GM23248 (cell line): ENCODE data around the gene EHBP1L1. TPM values are rescaled to one million over a fixed set of nuclear protein-coding genes. Genes with fewer than 3 reads are reported as not detected.

Source experiments
- DNase-seq: peaks from one replicate; pipeline ENCODE4 v3.0.0-alpha.2; 2015
- H2AFZ ChIP-seq: fragments of 200-600 bp; sonication (generic); 2 replicates; pipeline ENCODE4 v1.6.1; 2016; ENCODE audit warnings: antibody characterized with exemption
- H3F3A ChIP-seq: fragments of 200-600 bp; sonication (generic); 2 replicates; pipeline ENCODE4 v1.6.1; 2016; ENCODE audit warnings: mild to moderate bottlenecking, antibody characterized with exemption, mixed run types; ENCODE audit not compliant: insufficient read depth
- H3K27ac ChIP-seq: fragments of 200-600 bp; sonication (generic); 2 replicates; pipeline ENCODE4 v1.5.1; 2016; ENCODE audit warnings: mild to moderate bottlenecking
- H3K27me3 ChIP-seq: fragments of 200-600 bp; sonication (generic); replicated peaks from 2 replicates; pipeline ENCODE4 v1.6.1; 2016; ENCODE audit warnings: mild to moderate bottlenecking; ENCODE audit not compliant: insufficient read depth
- H3K36me3 ChIP-seq: fragments of 200-600 bp; sonication (generic); 2 replicates; pipeline ENCODE4 v1.6.1; 2016; ENCODE audit warnings: low read depth, mild to moderate bottlenecking
- H3K4me1 ChIP-seq: fragments of 200-600 bp; sonication (generic); 2 replicates; pipeline ENCODE4 v1.6.1; 2016; ENCODE audit warnings: mild to moderate bottlenecking; ENCODE audit not compliant: insufficient read depth
- H3K4me2 ChIP-seq: fragments of 200-600 bp; sonication (generic); one replicate; pipeline ENCODE4 v1.6.1; 2016; ENCODE audit warnings: mild to moderate bottlenecking; ENCODE audit not compliant: unreplicated experiment
- H3K4me3 ChIP-seq: fragments of 200-600 bp; sonication (generic); 2 replicates; pipeline ENCODE4 v1.5.1; 2016; ENCODE audit warnings: mild to moderate bottlenecking
- H3K79me2 ChIP-seq: fragments of 200-600 bp; sonication (generic); 2 replicates; pipeline ENCODE4 v1.6.1; 2016; ENCODE audit warnings: mild to moderate bottlenecking; ENCODE audit not compliant: insufficient read depth
- H3K9ac ChIP-seq: fragments of 200-600 bp; sonication (generic); 2 replicates; pipeline ENCODE4 v1.6.1; 2016; ENCODE audit warnings: mild to moderate bottlenecking
- H3K9me2 ChIP-seq: fragments of 200-600 bp; sonication (generic); 2 replicates; pipeline ENCODE4 v1.6.1; 2016; ENCODE audit warnings: mixed run types, mild to moderate bottlenecking, moderate library complexity; ENCODE audit not compliant: insufficient read depth
- H3K9me3 ChIP-seq: fragments of 200-600 bp; sonication (generic); one replicate; pipeline ENCODE4 v1.6.1; 2017; ENCODE audit warnings: low read depth
- H4K20me1 ChIP-seq: fragments of 200-600 bp; sonication (generic); 2 replicates; pipeline ENCODE4 v1.6.0; 2016; ENCODE audit not compliant: insufficient read depth
- EZH2 ChIP-seq: fragments of 200-600 bp; sonication (generic); IDR thresholded peaks from 2 replicates; pipeline ENCODE4 v1.6.1; 2018; ENCODE audit warnings: antibody characterized with exemption, mild to moderate bottlenecking; ENCODE audit not compliant: insufficient read depth, poor library complexity, severe bottlenecking
- EZH2phosphoT487 ChIP-seq: fragments of 200-600 bp; sonication (generic); IDR thresholded peaks from 2 replicates; pipeline ENCODE4 v1.6.1; 2018; ENCODE audit warnings: antibody characterized with exemption, moderate library complexity, mild to moderate bottlenecking, low read depth; ENCODE audit not compliant: insufficient read depth
- WGBS, 2 experiments: methylation state at CpG; one replicate each; pipeline ENCODE4 v1.1.6; 2015 to 2017; ENCODE audit warnings: low lambda C conversion rate in 2 of 2, low coverage in 1 of 2; ENCODE audit errors: missing lambda C conversion rate in 2 of 2; 5-methylcytosine and 5-hydroxymethylcytosine counted together
- in situ Hi-C: fragments of 300-500 bp; cut with MboI; formaldehyde crosslinking; loops from 2 replicates; pipeline ENCODE4 v1.15.0; 2020
- polyA plus RNA-seq: library from polyadenylated mRNA; unstranded; fragments of >200 nt; fragmentation: Nextera tagmentation; extraction: Ambion mirVana; gene quantifications from 2 replicates; pipeline ENCODE4 v1.2.1, GENCODE V29; 2016
- total RNA-seq: library from RNA; depleted of rRNA; stranded (reverse); fragments of >200 nt; shearing (Covaris generic); gene quantifications from 2 replicates; pipeline ENCODE4 v1.2.3, GENCODE V29; 2014

Gene EHBP1L1
- total and polyA plus RNA-seq, 2 experiments from 2014 or later: 11.5 to 85.5 TPM

DNA sequence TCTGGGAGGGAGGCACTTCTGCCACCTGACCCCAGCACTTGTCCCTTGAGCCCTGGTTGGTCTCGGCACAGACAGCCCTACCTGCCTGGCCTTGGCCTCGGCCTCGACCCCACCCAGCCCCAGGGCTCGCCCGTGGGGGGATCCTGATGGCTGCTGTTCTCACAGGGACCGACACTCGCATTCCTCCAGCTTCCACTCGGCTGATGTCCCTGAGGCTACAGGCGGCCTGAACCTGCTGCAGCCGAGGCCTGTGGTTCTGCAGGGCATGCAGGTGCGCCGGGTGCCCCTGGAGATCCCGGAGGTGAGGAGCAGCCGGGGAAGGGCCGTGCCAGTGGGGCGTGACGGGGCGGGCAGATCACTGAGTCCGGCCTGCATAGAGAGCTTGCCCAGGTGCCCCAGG is 44.8 kb downstream of the EHBP1L1 start:
- WGBS, 2 experiments: 88 to 89% methylated on average over 15 to 16 of the region's 19 CpGs
- H3K4me2 ChIP-seq: no peak overlapping the region
- TF ChIP-seq EZH2phosphoT487 (no peak), EZH2 (no peak)
- peaks cover 45% of the 10 kb centered on the region for H3K79me2 ChIP-seq
- H3K36me3 ChIP-seq: no peaks in the 10 kb centered on the region; the same call in 1 of the 2 replicates
- no peaks in the 10 kb centered on the region for H3K27me3 ChIP-seq
- H3F3A ChIP-seq: no peaks in the 10 kb centered on the region
- DNase-seq: no peak
- H2AFZ ChIP-seq: no peak overlapping the region
- no peaks in the 10 kb centered on the region for H3K9me3 ChIP-seq
- in situ Hi-C loops: no loop called here
- H3K9ac ChIP-seq: no peak overlapping the region
- no peak overlapping the region for H3K27ac ChIP-seq
- H3K9me2 ChIP-seq: no peaks in the 10 kb centered on the region
- H3K4me1 ChIP-seq: peaks cover 8% of the 10 kb centered on the region; the same call in 1 of the 2 replicates
- H4K20me1 ChIP-seq: no peaks in the 10 kb centered on the region
- H3K4me3 ChIP-seq: no peak overlapping the region

GRCh38 chr11:65621460-65621859 is 45.6 kb downstream of the EHBP1L1 start:
- Histone ChIP-seq H3K27ac (no peak overlapping the region), H3K4me1 (peaks cover 7% of the 10 kb centered on the region; the same call in 1 of the 2 replicates), H3K9me2 (no peaks in the 10 kb centered on the region), H3K4me3 (no peak overlapping the region), H2AFZ (no peak overlapping the region), H3K79me2 (peaks cover 37% of the 10 kb centered on the region), H3K36me3 (no peaks in the 10 kb centered on the region; the same call in 1 of the 2 replicates), H4K20me1 (no peaks in the 10 kb centered on the region), H3K9ac (no peak overlapping the region), H3K27me3 (no peaks in the 10 kb centered on the region), H3K9me3 (no peaks in the 10 kb centered on the region), H3K4me2 (no peak overlapping the region), H3F3A (no peaks in the 10 kb centered on the region)
- in situ Hi-C loops: no loop called here
- no peak for DNase-seq
- 91 to 94% methylated on average over 14 of the region's 14 CpGs for WGBS, 2 experiments
- no peak for TF ChIP-seq EZH2phosphoT487
- no peak for TF ChIP-seq EZH2

DNA sequence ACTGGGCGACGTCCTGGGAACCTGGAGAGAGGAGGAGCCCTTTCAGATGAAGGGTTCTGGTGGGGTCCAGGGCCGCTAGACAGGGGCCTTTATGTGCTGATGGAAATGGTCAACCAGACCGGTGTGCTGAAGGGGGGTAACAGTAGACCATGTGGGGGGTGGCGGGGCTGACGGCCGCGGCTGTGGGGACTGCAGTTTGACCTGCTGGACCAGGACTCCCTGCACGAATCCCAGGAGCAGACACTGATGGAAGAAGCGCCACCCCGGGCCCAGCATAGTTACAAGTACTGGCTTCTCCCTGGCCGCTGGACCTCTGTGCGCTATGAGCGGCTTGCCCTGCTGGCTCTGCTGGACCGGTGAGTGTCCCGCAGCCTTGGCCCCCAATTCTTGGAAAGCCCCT is 46.2 kb downstream of the EHBP1L1 start:
- TF ChIP-seq EZH2: no peak
- H3K36me3 ChIP-seq: no peaks in the 10 kb centered on the region; the same call in 1 of the 2 replicates
- H3K9ac ChIP-seq: no peak overlapping the region
- H3K4me1 ChIP-seq: peaks cover 2% of the 10 kb centered on the region; the same call in 1 of the 2 replicates
- DNase-seq: no peak
- 89 to 91% methylated on average over 12 to 16 of the region's 16 CpGs for WGBS, 2 experiments
- no peaks in the 10 kb centered on the region for H3K9me3 ChIP-seq
- H3K4me2 ChIP-seq: no peak overlapping the region
- no peaks in the 10 kb centered on the region for H3K27me3 ChIP-seq
- H2AFZ ChIP-seq: no peak overlapping the region
- H3F3A ChIP-seq: no peaks in the 10 kb centered on the region
- H4K20me1 ChIP-seq: no peaks in the 10 kb centered on the region
- H3K79me2 ChIP-seq: peaks cover 31% of the 10 kb centered on the region
- in situ Hi-C loops: no loop called here
- no peak overlapping the region for H3K27ac ChIP-seq
- no peak overlapping the region for H3K4me3 ChIP-seq
- H3K9me2 ChIP-seq: no peaks in the 10 kb centered on the region

DNA sequence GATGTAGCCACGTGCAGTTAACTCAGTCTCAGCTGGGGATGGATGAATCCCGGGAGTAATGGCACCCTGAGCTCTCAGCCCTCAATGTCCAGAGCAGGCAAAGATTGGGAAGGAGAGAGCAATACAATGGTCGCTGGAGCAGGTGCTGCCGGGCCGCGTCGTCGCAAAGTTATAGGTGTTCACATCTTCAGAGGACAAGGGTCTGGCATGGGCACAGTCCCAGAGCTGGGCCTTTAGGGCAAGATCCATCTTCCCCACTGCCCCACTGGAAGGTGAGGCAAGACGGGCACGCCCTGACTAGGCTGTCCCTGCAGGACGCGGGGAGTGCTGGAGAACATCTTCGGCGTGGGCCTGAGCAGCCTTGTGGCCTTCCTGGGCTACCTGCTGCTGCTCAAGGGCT is 47.3 kb downstream of the EHBP1L1 start:
- Histone ChIP-seq H3K79me2 (peaks cover 19% of the 10 kb centered on the region), H3K9ac (no peak overlapping the region), H4K20me1 (no peaks in the 10 kb centered on the region), H3K4me3 (no peak overlapping the region), H3K27ac (no peak overlapping the region), H3K36me3 (no peaks in the 10 kb centered on the region; the same call in 1 of the 2 replicates), H3K9me3 (no peaks in the 10 kb centered on the region), H3K27me3 (no peaks in the 10 kb centered on the region), H3F3A (no peaks in the 10 kb centered on the region), H3K9me2 (no peaks in the 10 kb centered on the region), H3K4me1 (no peaks in the 10 kb centered on the region), H2AFZ (no peak overlapping the region), H3K4me2 (no peak overlapping the region)
- DNase-seq: no peak
- TF ChIP-seq EZH2: no peak
- no peak for TF ChIP-seq EZH2phosphoT487
- 90 to 91% methylated on average over 14 of the region's 14 CpGs for WGBS, 2 experiments
- in situ Hi-C loops: no loop called here
